Transverse colon (tissue), 3 donors: ENCODE data around the gene CFAP68.

Source experiments
- EP300 ChIP-seq: sonication (generic); formaldehyde crosslinking; IDR thresholded peaks from one replicate; pipeline ENCODE4 v1.6.1; 2017; ENCODE audit warnings: antibody characterized with exemption, low read depth
- POLR2A ChIP-seq: fragments of 450-650 bp; IDR thresholded peaks from one replicate; pipeline ENCODE4 v1.6.1; 2016; ENCODE audit warnings: antibody characterized with exemption, mild to moderate bottlenecking, moderate library complexity
- POLR2AphosphoS5 ChIP-seq, 3 donors: sonication (generic); formaldehyde crosslinking; IDR thresholded peaks; one replicate each; pipeline ENCODE4 v1.6.1; 2016; ENCODE audit warnings: antibody characterized with exemption in 3 of 3

DNA sequence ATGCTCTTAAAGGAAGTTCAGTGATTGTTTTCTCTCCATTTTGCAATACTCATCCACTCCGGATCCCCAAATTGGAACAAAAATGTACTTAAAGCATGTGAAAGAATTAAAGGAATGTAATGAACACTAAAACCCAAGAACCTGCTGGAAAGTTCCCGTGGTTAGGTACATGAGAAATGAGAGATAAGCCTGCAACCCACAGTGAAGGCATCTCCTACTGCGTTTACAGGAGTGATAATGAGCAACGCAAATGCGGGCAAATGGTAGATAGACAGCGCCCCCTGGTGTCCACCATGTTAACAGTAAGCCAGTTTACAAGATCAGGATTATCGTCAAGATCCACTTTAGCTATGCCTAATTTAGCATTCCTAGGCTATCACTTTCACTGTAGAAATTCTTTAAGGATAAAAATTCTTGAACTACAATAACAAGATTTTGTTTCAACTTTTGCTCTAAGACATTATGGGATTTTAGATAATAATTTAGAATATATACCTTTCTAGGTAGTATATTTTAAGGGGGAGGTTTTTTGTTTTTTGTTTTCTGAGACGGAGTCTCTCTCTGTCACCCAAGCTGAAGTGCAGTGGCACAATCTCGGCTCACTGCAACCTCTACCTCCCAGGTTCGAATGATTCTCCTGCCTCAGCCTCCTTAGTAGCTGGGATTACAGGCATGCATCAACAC is 37.8 kb upstream of the CFAP68 start:
- TF ChIP-seq POLR2A (no peak), EP300 (no peak), POLR2AphosphoS5 (IDR thresholded peaks at IDR 0.05) (no peak)
